ENCODE results near the gene TRPV2.
"Not testable (repeated sequence)": the region's sequence is repeated elsewhere in the genome, so short reads cannot be mapped to it uniquely, and the experiment has no call there.

TRPV2 gene, protein sequence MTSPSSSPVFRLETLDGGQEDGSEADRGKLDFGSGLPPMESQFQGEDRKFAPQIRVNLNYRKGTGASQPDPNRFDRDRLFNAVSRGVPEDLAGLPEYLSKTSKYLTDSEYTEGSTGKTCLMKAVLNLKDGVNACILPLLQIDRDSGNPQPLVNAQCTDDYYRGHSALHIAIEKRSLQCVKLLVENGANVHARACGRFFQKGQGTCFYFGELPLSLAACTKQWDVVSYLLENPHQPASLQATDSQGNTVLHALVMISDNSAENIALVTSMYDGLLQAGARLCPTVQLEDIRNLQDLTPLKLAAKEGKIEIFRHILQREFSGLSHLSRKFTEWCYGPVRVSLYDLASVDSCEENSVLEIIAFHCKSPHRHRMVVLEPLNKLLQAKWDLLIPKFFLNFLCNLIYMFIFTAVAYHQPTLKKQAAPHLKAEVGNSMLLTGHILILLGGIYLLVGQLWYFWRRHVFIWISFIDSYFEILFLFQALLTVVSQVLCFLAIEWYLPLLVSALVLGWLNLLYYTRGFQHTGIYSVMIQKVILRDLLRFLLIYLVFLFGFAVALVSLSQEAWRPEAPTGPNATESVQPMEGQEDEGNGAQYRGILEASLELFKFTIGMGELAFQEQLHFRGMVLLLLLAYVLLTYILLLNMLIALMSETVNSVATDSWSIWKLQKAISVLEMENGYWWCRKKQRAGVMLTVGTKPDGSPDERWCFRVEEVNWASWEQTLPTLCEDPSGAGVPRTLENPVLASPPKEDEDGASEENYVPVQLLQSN

GRCh38 chr17:16415031-16415924 lies at the start of gene TRPV2:
TSS of gene TRPV2 (plus strand) at chr17:16415571. CDS start at chr17:16417669, 2,098 bp downstream.
- DNase-seq (ENCODE audit: low spot score), result peak; percentile 55

GRCh38 chr17:16371742-16372141 lies 43.6 kb upstream of the TRPV2 start:
- no peak for DNase-seq (ENCODE audit: low spot score)

DNA sequence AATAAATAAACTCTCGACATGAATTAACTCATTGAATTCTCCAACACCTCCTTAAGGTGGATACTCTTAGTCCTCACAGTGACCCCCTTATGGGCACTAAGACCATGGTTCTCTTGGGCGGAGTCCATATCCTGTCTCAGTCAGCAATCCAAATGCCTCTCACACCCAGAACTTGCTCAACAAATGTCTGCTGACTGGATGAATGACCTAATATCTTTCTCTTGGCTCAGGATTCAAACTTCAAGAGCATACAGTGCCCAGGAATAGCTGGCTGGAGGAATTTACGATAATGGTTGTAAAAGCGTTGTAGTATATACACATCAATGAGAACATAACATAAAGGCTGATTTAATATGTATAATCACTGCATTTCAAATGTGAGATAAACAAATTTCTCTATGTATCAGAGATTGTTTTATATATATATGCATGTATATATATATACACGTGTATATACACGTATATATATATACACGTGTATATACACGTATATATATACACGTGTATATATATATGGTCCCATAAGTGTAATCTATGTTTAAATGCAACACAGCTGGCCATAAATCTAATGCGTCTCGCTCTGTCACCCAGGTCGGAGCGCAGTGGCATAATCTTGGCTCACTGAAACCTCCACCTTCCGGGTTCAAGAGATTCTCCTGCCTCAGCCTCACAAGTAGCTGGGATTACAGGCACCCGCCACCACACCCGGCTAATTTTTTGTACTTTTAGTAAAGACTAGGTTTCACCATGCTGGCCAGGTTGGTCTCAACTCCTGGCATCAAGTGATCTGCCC lies 41.0 kb upstream of the TRPV2 start:
- no peak for DNase-seq (ENCODE audit: low spot score)

DNA sequence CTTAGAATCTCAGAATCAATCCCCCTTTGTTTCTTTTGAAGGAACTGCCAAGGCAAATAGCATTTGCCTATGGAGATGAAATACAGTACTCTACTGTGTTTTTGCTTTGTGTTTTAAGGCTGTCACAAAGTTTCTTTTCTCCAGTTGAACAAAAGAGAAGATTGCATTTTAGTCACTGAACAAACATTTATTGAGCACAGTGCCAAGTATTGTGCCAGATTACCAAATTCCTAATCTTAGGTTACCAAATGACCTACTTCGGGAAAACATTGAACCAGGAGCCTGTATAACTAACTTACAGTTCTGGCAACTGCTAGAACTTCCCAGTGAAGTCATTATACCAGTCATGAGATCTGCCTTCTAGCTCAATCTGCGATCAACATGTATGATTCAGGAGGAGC lies 37.4 kb upstream of the TRPV2 start:
- no peak for DNase-seq (ENCODE audit: low spot score)

DNA sequence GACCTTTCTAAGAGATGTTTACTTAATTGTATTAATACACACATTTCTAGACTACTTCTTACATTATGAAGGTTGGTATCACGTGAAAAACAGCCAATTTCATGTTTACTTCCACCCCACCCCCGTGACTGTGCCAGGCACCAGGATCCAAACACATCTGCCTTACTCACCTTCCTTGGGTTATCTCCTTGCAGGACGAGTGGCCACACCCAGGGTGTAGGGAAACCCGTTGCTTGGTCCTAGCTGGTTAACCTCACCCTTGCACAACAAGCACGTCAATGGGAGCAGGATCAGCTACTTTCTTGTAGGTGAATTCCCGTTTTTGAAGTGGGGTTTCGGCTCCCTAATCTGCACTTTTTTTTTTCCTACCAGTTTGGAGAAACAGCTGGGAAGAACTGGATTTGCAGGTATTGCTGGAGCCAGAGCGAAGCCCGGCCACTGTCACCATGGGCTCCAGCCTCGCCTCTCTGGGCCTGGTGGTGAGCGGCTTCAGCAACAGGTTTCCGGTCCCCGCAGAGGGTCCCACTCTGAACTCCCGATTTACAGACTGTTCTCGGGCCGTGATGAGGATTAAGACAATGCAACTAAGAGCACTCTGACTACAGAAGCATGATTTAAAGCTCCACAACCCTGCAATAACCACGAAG lies 36.6 kb upstream of the TRPV2 start:
- DNase-seq (ENCODE audit: low spot score), result no peak

DNA sequence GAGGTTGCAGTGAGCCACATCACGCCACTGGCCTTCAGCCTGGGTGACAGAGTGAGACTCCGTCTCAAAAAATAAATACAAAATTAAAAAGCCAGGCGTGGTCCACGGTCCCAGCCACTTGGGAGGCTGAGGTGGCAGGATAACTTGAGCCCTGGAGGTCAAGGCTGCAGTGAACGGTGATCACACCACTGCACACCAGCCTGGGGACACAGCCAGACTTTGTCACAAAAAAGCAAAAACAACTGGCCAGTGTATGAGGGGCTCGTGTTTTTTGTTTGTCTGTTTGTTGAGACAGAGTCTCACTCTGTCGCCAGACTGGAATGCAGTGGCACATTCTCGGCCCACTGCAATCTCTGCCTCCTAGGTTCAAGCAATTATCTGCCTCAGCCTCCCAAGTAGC lies 35.7 kb upstream of the TRPV2 start:
- DNase-seq (ENCODE audit: low spot score), result no peak

DNA sequence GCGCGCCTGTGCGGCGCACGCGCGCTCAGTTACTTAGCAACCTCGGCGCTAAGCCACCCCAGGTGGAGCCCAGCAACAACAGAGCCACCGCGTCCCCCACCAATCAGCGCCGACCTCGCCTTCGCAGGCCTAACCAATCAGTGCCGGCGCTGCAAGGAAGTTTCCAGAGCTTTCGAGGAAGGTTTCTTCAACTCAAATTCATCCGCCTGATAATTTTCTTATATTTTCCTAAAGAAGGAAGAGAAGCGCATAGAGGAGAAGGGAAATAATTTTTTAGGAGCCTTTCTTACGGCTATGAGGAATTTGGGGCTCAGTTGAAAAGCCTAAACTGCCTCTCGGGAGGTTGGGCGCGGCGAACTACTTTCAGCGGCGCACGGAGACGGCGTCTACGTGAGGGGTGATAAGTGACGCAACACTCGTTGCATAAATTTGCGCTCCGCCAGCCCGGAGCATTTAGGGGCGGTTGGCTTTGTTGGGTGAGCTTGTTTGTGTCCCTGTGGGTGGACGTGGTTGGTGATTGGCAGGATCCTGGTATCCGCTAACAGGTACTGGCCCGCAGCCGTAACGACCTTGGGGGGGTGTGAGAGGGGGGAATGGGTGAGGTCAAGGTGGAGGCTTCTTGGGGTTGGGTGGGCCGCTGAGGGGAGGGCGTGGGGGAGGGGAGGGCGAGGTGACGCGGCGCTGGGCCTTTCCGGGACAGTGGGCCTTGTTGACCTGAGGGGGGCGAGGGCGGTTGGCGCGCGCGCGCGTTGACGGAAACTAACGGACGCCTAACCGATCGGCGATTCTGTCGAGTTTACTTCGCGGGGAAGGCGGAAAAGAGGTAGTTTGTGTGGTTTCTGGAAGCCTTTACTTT lies 34.5 kb upstream of the TRPV2 start, which contains the start of gene UBB:
Gene UBB, plus strand, starts transcription at position 452 of the 856 bp plus-strand sequence. CDS start 817 bp downstream, outside the sequence.
- DNase-seq (ENCODE audit: low spot score), result peak; percentile 100

GRCh38 chr17:16381496-16381820 lies 33.9 kb upstream of the TRPV2 start:
- no peak for DNase-seq (ENCODE audit: low spot score)

GRCh38 chr17:16383216-16383615 lies 32.2 kb upstream of the TRPV2 start:
- DNase-seq (ENCODE audit: low spot score), result no peak

GRCh38 chr17:16383772-16384287 lies 31.5 kb upstream of the TRPV2 start:
- DNase-seq (ENCODE audit: low spot score), result no peak

DNA sequence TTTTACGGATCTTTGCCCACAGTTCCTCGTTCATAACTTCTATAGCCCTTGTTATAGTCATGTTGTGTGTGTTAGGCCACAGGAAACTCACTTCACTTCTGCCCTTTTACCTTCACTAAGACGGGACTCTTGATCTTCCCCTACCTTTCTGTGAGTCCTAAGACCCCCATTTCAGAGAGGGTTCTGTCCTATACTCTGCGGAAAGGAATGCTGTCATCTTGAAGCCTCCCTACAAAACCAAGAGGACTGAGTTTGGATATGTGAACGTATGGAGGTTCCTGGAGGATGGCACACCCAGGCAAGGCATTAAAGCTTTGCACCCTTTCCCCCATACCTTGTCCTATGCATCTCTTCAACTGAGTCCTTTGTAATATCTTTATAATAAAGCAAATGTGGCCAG lies 30.8 kb upstream of the TRPV2 start:
- DNase-seq (ENCODE audit: low spot score), result no peak

- DNase-seq (ENCODE audit: low spot score), result peak; percentile 70
Observed at GRCh38 chr17:16386126-16386507, 29.3 kb upstream of the TRPV2 start.

DNA sequence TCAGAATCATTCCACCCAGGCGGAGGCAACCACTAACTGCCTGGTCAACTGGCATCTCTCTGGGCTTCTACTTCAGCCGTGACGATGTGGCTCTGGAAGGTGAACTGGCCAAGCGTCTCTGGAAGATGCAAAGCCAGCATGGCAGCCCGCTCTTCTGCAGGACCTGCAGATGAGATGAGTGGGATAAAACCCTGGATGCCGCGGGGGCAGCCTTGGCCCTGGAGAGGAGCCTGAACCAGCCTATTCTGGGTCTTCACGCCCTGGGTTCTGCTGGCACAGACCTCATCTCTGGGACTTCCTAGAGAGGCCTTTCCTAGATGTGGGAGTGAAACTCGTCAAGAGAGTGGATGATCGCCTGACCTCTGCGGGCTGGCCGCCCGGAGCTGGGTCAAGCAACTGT lies 23.9 kb upstream of the TRPV2 start:
- DNase-seq (ENCODE audit: low spot score), result no peak

DNA sequence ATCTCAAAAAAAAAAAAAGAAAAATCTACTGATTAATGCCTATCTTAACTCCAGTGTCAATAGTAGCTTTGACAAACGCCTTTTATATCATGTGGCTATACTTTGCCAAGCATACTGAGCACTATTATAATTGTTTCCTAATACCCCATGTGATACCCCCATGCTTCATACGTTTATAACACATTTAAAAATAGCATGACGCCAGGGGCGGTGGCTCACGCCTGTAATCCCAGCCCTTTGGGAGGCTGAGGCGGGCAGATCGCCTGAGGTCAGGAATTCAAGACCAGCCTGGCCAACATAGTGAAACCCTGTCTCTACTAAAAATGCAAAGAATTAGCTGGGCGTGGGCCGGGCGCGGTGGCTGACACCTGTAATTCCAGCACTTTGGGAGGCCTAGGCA lies 22.9 kb upstream of the TRPV2 start:
- not testable (repeated sequence) for DNase-seq (ENCODE audit: low spot score)

DNA sequence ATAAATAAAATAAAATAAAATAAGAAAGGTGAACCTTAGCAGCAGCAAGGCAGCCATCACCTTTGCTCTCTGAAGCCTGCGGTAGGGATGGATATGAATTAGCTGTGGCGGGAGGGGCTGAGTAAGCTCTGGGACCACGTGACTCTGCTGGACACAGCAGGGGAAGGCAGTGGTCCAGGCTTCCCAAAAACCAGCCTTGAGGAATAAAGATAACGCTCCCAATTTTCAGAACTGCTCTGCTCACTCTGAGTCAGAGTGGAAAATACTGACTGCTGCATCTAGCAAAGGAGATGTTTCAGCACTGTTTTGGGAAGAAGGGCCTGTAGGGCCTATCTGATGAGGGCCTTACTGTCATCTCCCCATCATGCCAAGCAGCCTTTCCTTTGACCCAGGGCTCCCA lies 19.5 kb upstream of the TRPV2 start:
- not testable (repeated sequence) for DNase-seq (ENCODE audit: low spot score)

GRCh38 chr17:16396693-16397092 lies 18.7 kb upstream of the TRPV2 start:
- not testable (repeated sequence) for DNase-seq (ENCODE audit: low spot score)

- DNase-seq (ENCODE audit: low spot score), result no peak
Observed at GRCh38 chr17:16398270-16399267, 16.8 kb upstream of the TRPV2 start.

DNA sequence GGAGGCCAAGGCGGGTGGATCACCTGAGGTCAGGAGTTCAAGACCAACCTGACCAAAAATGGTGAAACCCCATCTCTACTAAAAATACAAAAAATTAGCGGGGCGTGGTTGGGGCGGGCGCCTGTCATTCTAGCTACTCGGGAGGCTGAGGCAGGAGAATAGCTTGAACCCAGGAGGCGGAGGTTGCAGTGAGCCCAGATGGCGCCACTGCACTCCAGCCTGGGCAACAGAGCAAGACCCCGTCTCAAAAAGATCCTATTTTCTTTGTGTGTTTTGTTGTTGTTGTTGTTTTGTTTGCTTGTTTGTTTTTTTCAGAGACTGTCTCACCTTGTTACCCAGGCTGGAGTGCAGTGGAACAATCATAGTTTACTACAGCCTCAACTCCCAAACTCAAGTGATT lies 11.5 kb upstream of the TRPV2 start:
- not testable (repeated sequence) for DNase-seq (ENCODE audit: low spot score)

All from ecto neural progenitor cell (in vitro differentiated cells).